Fibroblast of peridontal ligament (primary cell): ENCODE measurements around the gene GPX1.

ENCODE experiments used
- DNase-seq: peaks from one replicate; pipeline ENCODE4 v3.0.0-alpha.2; 2010; ENCODE audit errors: extremely low read depth

The GPX1 gene

DNA sequence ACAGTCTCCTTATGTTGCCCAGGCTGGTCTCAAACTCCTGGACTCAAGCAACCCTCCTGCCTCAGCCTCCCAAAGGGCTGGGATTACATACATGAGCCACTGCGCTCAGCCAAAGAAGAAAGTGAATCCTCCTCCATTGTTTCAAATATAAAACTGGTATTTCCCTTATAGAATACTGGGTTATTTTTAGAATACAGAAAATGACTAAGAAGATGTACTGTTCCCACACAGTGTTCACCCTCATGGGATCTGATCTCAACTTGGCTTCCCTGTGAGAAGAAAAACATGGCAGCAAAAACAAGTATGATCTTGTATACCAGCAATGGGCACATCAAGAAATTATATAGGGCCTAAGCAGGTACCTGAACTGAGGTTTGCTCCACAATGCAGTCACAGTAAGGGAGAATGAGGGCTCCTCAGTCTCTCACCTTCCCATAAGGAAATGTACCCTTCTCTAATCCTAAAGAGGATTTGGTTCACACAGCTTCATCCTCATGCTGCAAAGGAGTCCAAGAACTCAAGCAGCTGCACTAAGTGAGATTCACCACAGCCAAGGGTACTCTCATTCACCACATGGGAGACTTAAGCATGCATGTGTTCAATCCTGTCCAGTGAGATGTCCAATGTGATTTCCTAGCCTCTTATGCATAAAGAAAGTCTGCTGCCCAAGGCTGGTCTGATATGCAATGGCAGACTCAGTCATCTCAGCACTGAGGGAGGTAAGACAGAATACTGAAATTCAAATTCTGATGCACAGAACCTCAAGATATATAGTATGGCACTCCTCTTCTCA, 44.1 kb downstream of the GPX1 start:
- peak; percentile 55 for DNase-seq

GRCh38 chr3:49311283-49311682, 46.9 kb downstream of the GPX1 start:
- no peak for DNase-seq

GRCh38 chr3:49310677-49311076, 47.5 kb downstream of the GPX1 start:
- DNase-seq, result no peak
